ENCODE measurements around the gene LSM12. TPM values are rescaled to one million over a fixed set of nuclear protein-coding genes. Genes with fewer than 3 reads are reported as not detected.
A peak's percentile ranks its signal among the peaks of the same experiment; 100 is the strongest.

LSM12 gene
- total and polyA plus RNA-seq, 12 donors = 25.2 to 60.7 (median 42.3) TPM

DNA sequence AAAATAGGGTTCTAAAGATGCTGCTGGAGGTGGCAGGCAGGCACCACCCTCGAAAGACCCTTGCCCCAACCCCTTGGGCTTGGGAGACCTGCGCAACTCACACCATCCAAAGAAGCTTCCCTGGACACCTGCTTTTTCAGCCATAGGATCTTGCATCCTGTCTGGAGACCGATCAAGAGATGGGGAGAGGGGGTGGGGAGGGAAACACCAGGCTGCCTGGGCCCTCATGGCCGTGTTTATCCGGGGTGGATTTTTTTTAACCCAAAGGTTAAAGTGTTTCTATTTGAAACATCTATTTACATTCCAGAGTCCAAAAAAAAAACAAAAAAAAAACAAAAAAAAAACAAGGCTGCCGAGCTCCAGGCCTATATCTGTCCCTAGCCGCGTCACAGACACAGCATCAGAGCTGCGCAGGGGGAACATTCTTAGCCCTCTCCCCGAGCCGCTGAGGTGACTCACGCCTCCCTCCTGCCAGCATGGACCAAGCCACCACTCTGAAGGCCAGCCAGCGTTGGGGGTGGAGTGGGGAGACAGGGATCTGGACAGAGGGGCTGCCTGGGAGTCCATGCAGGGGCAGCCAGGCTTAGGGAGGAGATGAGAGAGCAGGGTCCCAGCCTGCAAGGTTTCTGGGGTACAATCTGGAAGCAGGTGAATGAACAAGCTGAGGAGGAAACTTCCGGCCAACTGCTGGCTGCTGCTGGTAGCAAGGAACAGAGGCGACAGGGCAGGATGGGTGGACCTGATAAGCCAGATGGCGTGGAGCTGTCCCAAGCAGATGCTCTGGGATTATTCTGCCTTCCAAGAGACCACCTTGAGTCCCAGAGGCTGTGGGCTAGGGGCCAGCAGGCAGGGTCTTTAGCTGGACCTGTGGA lies 42.2 kb upstream of the LSM12 start:
- 22 to 29% methylated on average over 16 of the region's 16 CpGs for WGBS, 2 donors
- ATAC-seq (peak; percentile 65 to 83 (median 79)), DNase-seq (peak; percentile 86 to 91)
- Histone ChIP-seq H3K9me3 (no peaks in the 10 kb centered on the region), H3K4me1 (peaks cover 65 to 99% (median 91%) of the 10 kb centered on the region in 9 donors), H3K27me3 (no peaks in the 10 kb centered on the region), H3K4me3 (peak overlapping the region; percentile 37 to 67 (median 60)), H3K27ac (peak overlapping the region; percentile 80 to 98 (median 91)), H3K36me3 (peaks cover 0 to 29% (median 4%) of the 10 kb centered on the region in 9 donors)
- intact Hi-C loops (cut with DNase I) = no loop called here
- TF ChIP-seq, protein P1, sequence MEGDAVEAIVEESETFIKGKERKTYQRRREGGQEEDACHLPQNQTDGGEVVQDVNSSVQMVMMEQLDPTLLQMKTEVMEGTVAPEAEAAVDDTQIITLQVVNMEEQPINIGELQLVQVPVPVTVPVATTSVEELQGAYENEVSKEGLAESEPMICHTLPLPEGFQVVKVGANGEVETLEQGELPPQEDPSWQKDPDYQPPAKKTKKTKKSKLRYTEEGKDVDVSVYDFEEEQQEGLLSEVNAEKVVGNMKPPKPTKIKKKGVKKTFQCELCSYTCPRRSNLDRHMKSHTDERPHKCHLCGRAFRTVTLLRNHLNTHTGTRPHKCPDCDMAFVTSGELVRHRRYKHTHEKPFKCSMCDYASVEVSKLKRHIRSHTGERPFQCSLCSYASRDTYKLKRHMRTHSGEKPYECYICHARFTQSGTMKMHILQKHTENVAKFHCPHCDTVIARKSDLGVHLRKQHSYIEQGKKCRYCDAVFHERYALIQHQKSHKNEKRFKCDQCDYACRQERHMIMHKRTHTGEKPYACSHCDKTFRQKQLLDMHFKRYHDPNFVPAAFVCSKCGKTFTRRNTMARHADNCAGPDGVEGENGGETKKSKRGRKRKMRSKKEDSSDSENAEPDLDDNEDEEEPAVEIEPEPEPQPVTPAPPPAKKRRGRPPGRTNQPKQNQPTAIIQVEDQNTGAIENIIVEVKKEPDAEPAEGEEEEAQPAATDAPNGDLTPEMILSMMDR (IDR thresholded peaks at IDR 0.05) = no peak

DNA sequence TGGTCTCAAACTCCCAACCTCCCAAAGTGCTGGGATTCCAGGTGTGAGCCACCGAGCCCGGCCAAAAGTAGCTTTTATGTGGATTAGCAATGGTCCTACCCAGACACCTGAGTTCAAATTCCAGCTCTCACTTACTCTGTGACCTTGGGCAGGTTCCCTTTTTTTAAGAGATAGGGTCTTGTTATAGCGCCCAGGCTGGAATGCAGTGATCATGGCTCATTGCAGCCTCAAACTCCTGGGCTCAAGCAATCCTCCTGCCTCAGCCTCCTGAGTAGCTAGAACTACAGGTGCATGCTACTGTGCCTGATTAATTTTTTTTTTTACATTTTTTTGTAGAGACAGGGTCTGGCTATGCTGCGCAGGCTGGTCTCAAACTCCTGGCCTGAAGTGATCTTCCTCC lies 40.3 kb upstream of the LSM12 start:
- no peaks in the 10 kb centered on the region for H3K9me3 ChIP-seq
- TF ChIP-seq, protein P1 (IDR thresholded peaks at IDR 0.05) = no peak
- intact Hi-C loops (cut with DNase I) = no loop called here
- no peak for DNase-seq
- H3K4me1 ChIP-seq = peaks cover 57 to 98% (median 83%) of the 10 kb centered on the region in 9 donors
- H3K27ac ChIP-seq = peak overlapping the region in 8 of 10 donors; percentile 5 to 98 (median 92)
- 93 to 95% methylated on average over 4 of the region's 4 CpGs for WGBS, 2 donors
- H3K36me3 ChIP-seq = peaks cover 0 to 37% (median 6%) of the 10 kb centered on the region in 9 donors
- no peak overlapping the region for H3K4me3 ChIP-seq
- no peak for ATAC-seq
- H3K27me3 ChIP-seq = no peaks in the 10 kb centered on the region

DNA sequence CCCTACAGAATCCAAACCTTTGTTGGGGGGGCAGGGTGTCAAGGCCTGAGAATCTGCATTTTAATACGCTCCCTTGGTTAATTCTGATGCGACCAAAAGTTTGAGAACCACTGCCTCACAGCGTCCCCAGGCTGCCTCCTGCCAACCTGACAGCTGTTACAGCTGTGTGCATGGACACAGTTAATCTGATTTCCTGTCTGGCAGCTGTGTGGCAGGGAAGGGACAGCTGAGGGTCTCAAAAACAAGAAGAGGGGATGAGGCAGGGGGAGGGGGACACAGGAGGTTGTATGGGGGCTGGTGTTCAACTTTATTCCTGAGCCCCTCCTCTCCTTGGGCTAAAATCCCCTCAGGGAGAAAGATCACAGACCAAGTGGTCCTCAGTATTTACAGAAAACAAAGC lies 39.5 kb upstream of the LSM12 start:
- no peak for ATAC-seq
- 30 to 52% methylated on average over 3 of the region's 3 CpGs for WGBS, 2 donors
- Histone ChIP-seq H3K27me3 (no peaks in the 10 kb centered on the region), H3K36me3 (peaks cover 0 to 45% (median 6%) of the 10 kb centered on the region in 9 donors), H3K9me3 (no peaks in the 10 kb centered on the region), H3K4me1 (peaks cover 51 to 98% (median 84%) of the 10 kb centered on the region in 9 donors), H3K27ac (peak overlapping the region in 5 of 10 donors; percentile 31 to 91 (median 33)), H3K4me3 (no peak overlapping the region)
- TF ChIP-seq, protein P1 (IDR thresholded peaks at IDR 0.05) = no peak
- intact Hi-C loops (cut with DNase I) = no loop called here
- DNase-seq = no peak

DNA sequence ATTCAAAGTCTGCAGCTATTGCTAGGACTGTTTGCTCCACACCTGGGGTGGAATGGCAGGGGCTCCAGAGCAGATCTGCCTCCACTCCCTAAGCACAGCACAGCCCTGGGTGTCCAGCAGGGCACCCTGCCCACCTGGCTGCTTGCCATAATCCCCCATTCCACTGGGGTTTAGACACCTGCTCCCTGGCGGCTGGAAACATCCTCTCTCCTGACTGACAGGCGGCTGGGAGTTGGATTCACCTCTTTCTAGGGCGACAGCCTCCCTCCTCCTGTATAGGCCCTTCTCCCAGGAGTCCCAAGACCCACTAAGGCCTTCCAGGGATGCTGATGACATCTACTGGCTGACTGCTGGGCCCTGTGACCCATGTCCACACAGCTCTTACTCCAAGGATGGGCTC lies 39.0 kb upstream of the LSM12 start:
- H3K27ac ChIP-seq = peak overlapping the region in 5 of 10 donors; percentile 31 to 91 (median 33)
- no peaks in the 10 kb centered on the region for H3K9me3 ChIP-seq
- ATAC-seq (no peak), DNase-seq (no peak)
- TF ChIP-seq, protein P1 (IDR thresholded peaks at IDR 0.05) = no peak
- intact Hi-C loops (cut with DNase I) = no loop called here
- H3K4me3 ChIP-seq = no peak overlapping the region
- H3K4me1 ChIP-seq = peaks cover 46 to 98% (median 80%) of the 10 kb centered on the region in 9 donors
- WGBS, 2 donors = 35 to 38% methylated on average over 3 of the region's 3 CpGs
- no peaks in the 10 kb centered on the region for H3K27me3 ChIP-seq
- peaks cover 0 to 45% (median 6%) of the 10 kb centered on the region in 9 donors for H3K36me3 ChIP-seq
